H1 (cell line): Measurements from ENCODE around the gene FES. TPM values are rescaled to one million over a fixed set of nuclear protein-coding genes. Genes with fewer than 3 reads are reported as not detected.
"Not testable (repeated sequence)": the region's sequence is repeated elsewhere in the genome, so short reads cannot be mapped to it uniquely, and the experiment has no call there.

Source experiments
- CTCF ChIA-PET: fragments of 300-600 bp; sonication (Branson Sonifier 250); formaldehyde crosslinking; loops from one replicate; lab custom pipeline; 2021; ENCODE audit not compliant: partially characterized antibody; lab: Charles Lee
- POLR2A ChIA-PET: fragments of 300-600 bp; sonication (Branson Sonifier 250); formaldehyde crosslinking; loops from one replicate; lab custom pipeline; 2021; ENCODE audit warnings: inconsistent platforms; ENCODE audit not compliant: partially characterized antibody; lab: Charles Lee
- DNase-seq, 2 experiments: peaks; one replicate each; pipeline versions ENCODE4 v3.0.0 to v3.0.0-alpha.2; 2010 to 2022; ENCODE audit warnings: low spot score in 2 of 2, low read depth in 1 of 2, mixed read lengths in 1 of 2
- FAIRE-seq: peaks from 2 replicates; lab custom pipeline; 2011; peaks lifted over from hg19 to GRCh38; lab: Jason Lieb, UNC
- H2AFZ ChIP-seq: 2 replicates; pipeline ENCODE4 v1.8.1; 2012; ENCODE audit warnings: low read length, inconsistent platforms
- H2AK5ac ChIP-seq: 2 replicates; pipeline ENCODE4 v1.6.1; 2013; ENCODE audit warnings: low read depth, low read length
- H2BK120ac ChIP-seq: replicated peaks from 2 replicates; pipeline ENCODE3; 2013; ENCODE audit warnings: low read depth, low read length, inconsistent platforms
- H2BK12ac ChIP-seq: 2 replicates; pipeline ENCODE4 v1.6.1; 2013; ENCODE audit warnings: low read depth, low read length
- H2BK15ac ChIP-seq: 2 replicates; pipeline ENCODE4 v1.6.1; 2013; ENCODE audit warnings: low read length
- H2BK20ac ChIP-seq: 2 replicates; pipeline ENCODE4 v1.6.1; 2013; ENCODE audit warnings: low read length
- H2BK5ac ChIP-seq: 2 replicates; pipeline ENCODE4 v1.6.1; 2013; ENCODE audit warnings: low read depth, low read length
- H3K14ac ChIP-seq: 2 replicates; pipeline ENCODE4 v1.6.1; 2013; ENCODE audit warnings: inconsistent platforms; ENCODE audit not compliant: insufficient read length
- H3K18ac ChIP-seq: 2 replicates; pipeline ENCODE4 v1.6.1; 2013; ENCODE audit warnings: low read length; ENCODE audit errors: extremely low read depth
- H3K23ac ChIP-seq: 2 replicates; pipeline ENCODE4 v1.6.1; 2013; ENCODE audit warnings: inconsistent platforms; ENCODE audit not compliant: insufficient read length
- H3K23me2 ChIP-seq: 2 replicates; pipeline ENCODE4 v1.6.1; 2013; ENCODE audit warnings: low read depth, low read length
- H3K27ac ChIP-seq: 2 replicates; pipeline ENCODE4 v1.6.1; 2011; ENCODE audit warnings: low read depth, low read length, inconsistent platforms
- H3K27me3 ChIP-seq, 4 experiments: replicated peaks in 1 of 4; 1 replicate in 1 of 4; 2 replicates in 3 of 4; pipeline versions ENCODE4 v1.6.1 to v1.8.1; 2011 to 2013; ENCODE audit warnings: low read length in 3 of 4, mild to moderate bottlenecking in 3 of 4, inconsistent platforms in 2 of 4, mixed read lengths in 2 of 4, moderate library complexity in 1 of 4; ENCODE audit not compliant: control insufficient read depth in 3 of 4, insufficient read depth in 3 of 4; ENCODE audit errors: extremely low read depth in 1 of 4
- H3K36me3 ChIP-seq, 4 experiments: 2 replicates each; pipeline versions ENCODE4 v1.6.1 to v1.8.1; 2011 to 2013; ENCODE audit warnings: mild to moderate bottlenecking in 4 of 4, low read length in 3 of 4, moderate library complexity in 2 of 4, control low read depth in 1 of 4, inconsistent platforms in 1 of 4; ENCODE audit not compliant: insufficient read depth in 4 of 4, control insufficient read depth in 2 of 4
- H3K4ac ChIP-seq: replicated peaks from 2 replicates; pipeline ENCODE3; 2013; ENCODE audit warnings: low read length, low read depth, mixed read lengths, inconsistent platforms; ENCODE audit not compliant: insufficient read length
- H3K4me1 ChIP-seq, 4 experiments: replicated peaks in 1 of 4; 1 replicate in 1 of 4; 2 replicates in 3 of 4; pipeline versions ENCODE4 v1.6.1 to v1.8.1; 2011 to 2013; ENCODE audit warnings: low read length in 3 of 4, inconsistent platforms in 2 of 4, mixed read lengths in 1 of 4; ENCODE audit not compliant: insufficient read depth in 4 of 4, control insufficient read depth in 3 of 4
- H3K4me2 ChIP-seq, 2 experiments: 2 replicates each; pipeline versions ENCODE4 v1.6.1 to v1.8.1; 2011 to 2013; ENCODE audit warnings: low read depth in 2 of 2, low read length in 2 of 2, control low read depth in 1 of 2, inconsistent platforms in 1 of 2, mild to moderate bottlenecking in 1 of 2; ENCODE audit not compliant: insufficient read depth in 1 of 2
- H3K4me3 ChIP-seq, 4 experiments: fragments of 200-600, 300-600 bp in 1 of 4; sonication (generic), shearing (Covaris generic), sonication (Bioruptor Twin) in 1 of 4; 2 replicates each; pipeline versions ENCODE4 v1.5.1 to v1.8.1; 2011 to 2016; ENCODE audit warnings: low read length in 4 of 4, low read depth in 3 of 4, control low read depth in 2 of 4, inconsistent platforms in 2 of 4, mild to moderate bottlenecking in 2 of 4, mixed read lengths in 1 of 4, moderate library complexity in 1 of 4; ENCODE audit not compliant: insufficient read depth in 2 of 4; ENCODE audit errors: extremely low read depth in 1 of 4
- H3K56ac ChIP-seq: replicated peaks from 2 replicates; pipeline ENCODE3; 2013; ENCODE audit warnings: low read depth, mild to moderate bottlenecking, mixed read lengths, low read length, inconsistent platforms; ENCODE audit not compliant: insufficient read length
- H3K79me1 ChIP-seq: 2 replicates; pipeline ENCODE4 v1.6.1; 2013; ENCODE audit warnings: low read depth, low read length, control low read depth
- H3K79me2 ChIP-seq, 2 experiments: 2 replicates each; pipeline versions ENCODE4 v1.6.1 to v1.8.1; 2012 to 2013; ENCODE audit warnings: low read length in 2 of 2, mild to moderate bottlenecking in 2 of 2, inconsistent platforms in 1 of 2; ENCODE audit not compliant: insufficient read depth in 2 of 2, control insufficient read depth in 1 of 2
- H3K9ac ChIP-seq, 4 experiments: replicated peaks in 1 of 4; 1 replicate in 1 of 4; 2 replicates in 3 of 4; pipeline versions ENCODE4 v1.6.1 to v1.8.1; 2011 to 2013; ENCODE audit warnings: low read depth in 3 of 4, low read length in 3 of 4, control low read depth in 2 of 4, mild to moderate bottlenecking in 2 of 4, moderate library complexity in 2 of 4, inconsistent platforms in 1 of 4; ENCODE audit errors: extremely low read depth in 1 of 4
- H3K9me3 ChIP-seq, 2 experiments: 2 replicates each; pipeline versions ENCODE4 v1.6.1 to v1.8.1; 2012 to 2013; ENCODE audit warnings: mild to moderate bottlenecking in 2 of 2, moderate library complexity in 2 of 2, control low read depth in 1 of 2, inconsistent platforms in 1 of 2, low read depth in 1 of 2, low read length in 1 of 2, mixed read lengths in 1 of 2; ENCODE audit not compliant: insufficient read depth in 2 of 2
- H4K20me1 ChIP-seq, 2 experiments: replicated peaks in 1 of 2; 2 replicates each; pipeline versions ENCODE3 to v1.8.1; 2011 to 2013; ENCODE audit warnings: inconsistent platforms in 2 of 2, low read length in 2 of 2, mild to moderate bottlenecking in 1 of 2; ENCODE audit not compliant: insufficient read depth in 2 of 2, control insufficient read depth in 1 of 2
- H4K5ac ChIP-seq: 2 replicates; pipeline ENCODE4 v1.6.1; 2013; ENCODE audit warnings: low read length, low read depth, mixed read lengths, inconsistent platforms; ENCODE audit not compliant: insufficient read length
- H4K8ac ChIP-seq: 2 replicates; pipeline ENCODE4 v1.8.0; 2013; ENCODE audit warnings: mild to moderate bottlenecking, moderate library complexity, low read length, inconsistent platforms; ENCODE audit not compliant: insufficient read depth; ENCODE audit errors: extremely low read depth
- H4K91ac ChIP-seq: replicated peaks from 2 replicates; pipeline ENCODE3; 2013; ENCODE audit warnings: low read length, mixed read lengths, inconsistent platforms; ENCODE audit not compliant: insufficient read length
- WGBS, 2 experiments: shearing (Covaris generic) in 1 of 2; methylation state at CpG; one replicate each; pipeline versions ENCODE4 v1.1.6 to v1.1.7; 2013 to 2015; ENCODE audit warnings: low lambda C conversion rate in 2 of 2, mixed read lengths in 2 of 2, inconsistent platforms in 1 of 2, low coverage in 1 of 2, missing lambda C conversion rate in 1 of 2; ENCODE audit not compliant: insufficient replicate concordance in 2 of 2, insufficient coverage in 1 of 2, insufficient read length in 1 of 2; ENCODE audit errors: extremely low coverage in 1 of 2, missing lambda C conversion rate in 1 of 2; 5-methylcytosine and 5-hydroxymethylcytosine counted together
- polyA plus RNA-seq, 7 experiments: library from polyadenylated mRNA; depleted of rRNA in 3 of 7; stranded (reverse) in 5 of 7; unstranded in 2 of 7; fragments of >200 nt in 5 of 7; fragments of 200-250 nt in 2 of 7; gene quantifications; 1 replicate in 5 of 7; 2 replicates in 1 of 7; 4 replicates in 1 of 7; pipeline versions ENCODE4 v1.2.1 to v1.2.3, GENCODE V29; 2011 to 2013; ENCODE audit warnings: missing spikeins in 2 of 7, mixed read lengths in 2 of 7
- total RNA-seq: library from RNA; stranded (reverse); fragmentation: NEBNext Ultra II Directional; extraction: Animal tissue kit (Norgen Biotek cat#: 25700); gene quantifications from 2 replicates; pipeline ENCODE4 v1.2.1, GENCODE V29; 2021

FES gene
- total and polyA plus RNA-seq, 2 of the 8 experiments (the other 6 are each of a cell fraction or from before 2014, with no cell fraction given): 8.5 to 8.6 TPM

- CTCF ChIA-PET: interaction anchor here (0.7 to 1.6 kb wide), 4 partner anchors 15 to 809 kb away, joined by 3 to 4 read pairs (median 3); no protein-coding TSS in a partner anchor
- H2BK5ac ChIP-seq, H3K4ac ChIP-seq, H4K20me1 ChIP-seq, H3K18ac ChIP-seq, H3K27ac ChIP-seq, H3K27me3 ChIP-seq, H3K4me2 ChIP-seq, H3K9ac ChIP-seq, H4K8ac ChIP-seq, H2BK12ac ChIP-seq, H2AK5ac ChIP-seq, H3K23me2 ChIP-seq, H2BK120ac ChIP-seq, H3K4me1 ChIP-seq, H2BK15ac ChIP-seq, H4K91ac ChIP-seq, H3K9me3 ChIP-seq, H3K4me3 ChIP-seq, H3K56ac ChIP-seq, H2BK20ac ChIP-seq, H3K79me2 ChIP-seq, H4K5ac ChIP-seq, H3K23ac ChIP-seq, H3K14ac ChIP-seq, H3K79me1 ChIP-seq, DNase-seq, H3K36me3 ChIP-seq, FAIRE-seq, H2AFZ ChIP-seq: not testable (repeated sequence)
- 89% methylated on average over 1 of the region's 1 CpG; no CpG with 5 or more reads in 1 of the 2 experiments for whole genome bisulfite sequencing, 2 experiments
- POLR2A ChIA-PET: interaction anchor here (0.6 to 1.2 kb wide), 2 partner anchors 10 to 66 kb away, joined by 3 to 4 read pairs; no protein-coding TSS in a partner anchor
Measured at GRCh38 chr15:90849424-90849823, 34.9 kb upstream of the FES start.
